HL-60 (cell line): ENCODE results near the gene GNG8.

Experiments used
- CTCF ChIP-seq: IDR thresholded peaks from one replicate; pipeline ENCODE4 v1.5.1; 2011; ENCODE audit warnings: low read length, control low read depth, inconsistent platforms; ENCODE audit not compliant: insufficient read depth
- GABPA ChIP-seq: IDR thresholded peaks from 2 replicates; pipeline ENCODE4 v1.6.1; 2012; ENCODE audit warnings: low read depth

GRCh38 chr19:46615966-46616365, 20.0 kb downstream of the GNG8 start:
- TF ChIP-seq CTCF (no peak), GABPA (no peak)
